GM12873 (cell line): Measurements from ENCODE around the gene GSPT1.

ENCODE experiments used
- CTCF ChIP-seq: IDR thresholded peaks from 2 replicates; pipeline ENCODE4 v1.5.1; 2012; ENCODE audit warnings: low read depth, mild to moderate bottlenecking, moderate library complexity, low read length, control low read depth; ENCODE audit not compliant: insufficient read depth; ENCODE audit errors: missing control alignments

Gene GSPT1

GRCh38 chr16:11896486-11897176, 19.1 kb downstream of the GSPT1 start:
- no peak for TF ChIP-seq CTCF

- no peak for TF ChIP-seq CTCF
These were observed 22.2 kb downstream of the GSPT1 start for GRCh38 chr16:11893571-11893970.

- no peak for TF ChIP-seq CTCF
These were observed 23.0 kb downstream of the GSPT1 start for GRCh38 chr16:11892761-11893160.

- TF ChIP-seq CTCF: no peak
These were observed 25.4 kb downstream of the GSPT1 start for GRCh38 chr16:11890231-11890965.

- TF ChIP-seq CTCF: no peak
These were observed 28.9 kb downstream of the GSPT1 start for GRCh38 chr16:11886881-11887280.

- no peak for TF ChIP-seq CTCF
These were observed 31.7 kb downstream of the GSPT1 start for GRCh38 chr16:11884035-11884434.

- no peak for TF ChIP-seq CTCF
These were observed 35.7 kb downstream of the GSPT1 start for GRCh38 chr16:11880007-11880406.
